Mononuclear cell (primary cell): Measurements from ENCODE around the gene ARHGAP33. TPM values are rescaled to one million over a fixed set of nuclear protein-coding genes. Genes with fewer than 3 reads are reported as not detected.
A peak's percentile ranks its signal among the peaks of the same experiment; 100 is the strongest.

Experiments
- H3K27me3 ChIP-seq: 2 replicates; pipeline ENCODE4 v1.6.0; 2011; ENCODE audit warnings: low read length, control low read depth; ENCODE audit not compliant: insufficient read depth
- H3K4me1 ChIP-seq: 2 replicates; pipeline ENCODE4 v1.5.1; 2011; ENCODE audit warnings: mild to moderate bottlenecking, low read length, control low read depth; ENCODE audit not compliant: insufficient read depth
- H3K4me3 ChIP-seq: 2 replicates; pipeline ENCODE4 v1.5.1; 2011; ENCODE audit warnings: mild to moderate bottlenecking, low read length, moderate library complexity
- H3K9me3 ChIP-seq: 2 replicates; pipeline ENCODE4 v1.5.1; 2011; ENCODE audit warnings: low read depth, mild to moderate bottlenecking, control low read depth, low read length
- total RNA-seq: library from RNA; depleted of rRNA; stranded (reverse); fragments of >200 nt; gene quantifications from one replicate; pipeline ENCODE4 v1.2.3, GENCODE V29; 2012

The ARHGAP33 gene
- total RNA-seq, 1 donor = 4.1 TPM

- no peaks in the 10 kb centered on the region for H3K9me3 ChIP-seq
- H3K27me3 ChIP-seq = no peaks in the 10 kb centered on the region
- peaks cover 60% of the 10 kb centered on the region for H3K4me1 ChIP-seq
- H3K4me3 ChIP-seq = no peak overlapping the region
Observed at GRCh38 chr19:35746531-35746930, 28.8 kb upstream of the ARHGAP33 start.

- no peaks in the 10 kb centered on the region for H3K9me3 ChIP-seq
- peaks cover 41% of the 10 kb centered on the region for H3K4me1 ChIP-seq
- H3K4me3 ChIP-seq = peak within 1 kb of the TSS; percentile 75
- no peaks in the 10 kb centered on the region for H3K27me3 ChIP-seq
Observed at GRCh38 chr19:35748106-35749020, 27.0 kb upstream of the ARHGAP33 start, which contains the start of gene LIN37. Gene LIN37 (plus strand): TSS chr19:35748576. CDS start chr19:35748725, 149 bp downstream.

GRCh38 chr19:35750167-35750566 lies 25.2 kb upstream of the ARHGAP33 start:
- no peaks in the 10 kb centered on the region for H3K27me3 ChIP-seq
- H3K4me1 ChIP-seq = peaks cover 29% of the 10 kb centered on the region
- H3K9me3 ChIP-seq = no peaks in the 10 kb centered on the region
- H3K4me3 ChIP-seq = no peak overlapping the region

- H3K9me3 ChIP-seq = no peaks in the 10 kb centered on the region
- peaks cover 34% of the 10 kb centered on the region for H3K4me1 ChIP-seq
- no peak overlapping the region for H3K4me3 ChIP-seq
- H3K27me3 ChIP-seq = peaks cover 9% of the 10 kb centered on the region
Observed at GRCh38 chr19:35751839-35752745, 23.3 kb upstream of the ARHGAP33 start.

GRCh38 chr19:35752746-35753350 lies 22.5 kb upstream of the ARHGAP33 start:
- Histone ChIP-seq H3K9me3 (no peaks in the 10 kb centered on the region), H3K4me3 (no peak overlapping the region), H3K27me3 (peaks cover 9% of the 10 kb centered on the region), H3K4me1 (peaks cover 36% of the 10 kb centered on the region)

GRCh38 chr19:35753634-35754369 lies 21.6 kb upstream of the ARHGAP33 start:
- H3K27me3 ChIP-seq = peaks cover 9% of the 10 kb centered on the region
- peaks cover 36% of the 10 kb centered on the region for H3K4me1 ChIP-seq

GRCh38 chr19:35754370-35755130 lies 20.8 kb upstream of the ARHGAP33 start:
- no peak overlapping the region for H3K4me3 ChIP-seq
- peaks cover 9% of the 10 kb centered on the region for H3K27me3 ChIP-seq
- no peaks in the 10 kb centered on the region for H3K9me3 ChIP-seq
- peaks cover 34% of the 10 kb centered on the region for H3K4me1 ChIP-seq

More at GRCh38 chr19:35753634-35754369, 21.6 kb upstream of the ARHGAP33 start:
- no peak overlapping the region for H3K4me3 ChIP-seq
- no peaks in the 10 kb centered on the region for H3K9me3 ChIP-seq

GRCh38 chr19:35755131-35755549 lies 20.2 kb upstream of the ARHGAP33 start:
- no peak overlapping the region for H3K4me3 ChIP-seq
- H3K9me3 ChIP-seq = no peaks in the 10 kb centered on the region
- H3K27me3 ChIP-seq = peaks cover 9% of the 10 kb centered on the region
- H3K4me1 ChIP-seq = peaks cover 34% of the 10 kb centered on the region

GRCh38 chr19:35755550-35756376 lies 19.6 kb upstream of the ARHGAP33 start:
- no peaks in the 10 kb centered on the region for H3K9me3 ChIP-seq
- no peak overlapping the region for H3K4me3 ChIP-seq
- peaks cover 34% of the 10 kb centered on the region for H3K4me1 ChIP-seq
- peaks cover 9% of the 10 kb centered on the region for H3K27me3 ChIP-seq

- peak within 1 kb of the TSS; percentile 93 for H3K4me3 ChIP-seq
- H3K4me1 ChIP-seq = peaks cover 34% of the 10 kb centered on the region
- H3K27me3 ChIP-seq = peaks cover 9% of the 10 kb centered on the region
- no peaks in the 10 kb centered on the region for H3K9me3 ChIP-seq
Observed at GRCh38 chr19:35756377-35757230, 18.8 kb upstream of the ARHGAP33 start, which contains the start of gene HSPB6. Gene HSPB6 (minus strand): TSS chr19:35757029. CDS start chr19:35757008, 21 bp downstream.

- Histone ChIP-seq H3K27me3 (peaks cover 9% of the 10 kb centered on the region), H3K4me3 (peak overlapping the region; percentile 93), H3K9me3 (no peaks in the 10 kb centered on the region), H3K4me1 (peaks cover 34% of the 10 kb centered on the region)
Observed at GRCh38 chr19:35757231-35757748, 18.1 kb upstream of the ARHGAP33 start.
